ENCODE measurements around the gene TRO. TPM values are rescaled to one million over a fixed set of nuclear protein-coding genes. Genes with fewer than 3 reads are reported as not detected.

The TRO gene
- total RNA-seq, 1 experiment from 2014 or later = not detected

DNA sequence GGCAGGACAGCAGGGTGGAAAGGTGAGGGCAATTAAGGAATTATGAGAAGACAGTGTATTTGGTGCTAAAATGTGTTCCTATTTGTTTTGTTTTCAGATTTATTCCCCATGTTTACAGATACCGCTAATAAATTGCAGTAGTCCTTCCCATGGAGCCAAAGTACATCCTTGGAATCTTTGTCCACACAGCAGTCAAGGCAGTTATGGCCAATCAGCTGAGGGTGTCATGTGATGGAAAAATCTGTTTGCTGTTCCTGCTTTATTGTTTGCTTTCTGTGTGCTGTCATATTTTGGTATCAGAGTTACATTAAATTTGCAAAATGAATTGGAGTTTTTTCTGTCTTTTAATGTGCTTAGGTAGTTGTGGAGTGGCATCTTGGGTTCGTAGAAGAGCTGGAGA, 10.5 kb downstream of the TRO start:
- Histone ChIP-seq H3K9me3 (ENCODE audit: insufficient read depth, low read depth) (no peaks in the 10 kb centered on the region), H3F3A (ENCODE audit: insufficient read depth, low read depth) (no peaks in the 10 kb centered on the region), H3K4me2 (no peak overlapping the region), H3K27ac (no peak overlapping the region), H4K20me1 (ENCODE audit: insufficient read depth) (no peaks in the 10 kb centered on the region), H3K27me3 (ENCODE audit: insufficient read depth, low read depth) (no peaks in the 10 kb centered on the region), H2AFZ (no peak overlapping the region), H3K4me3 (no peak overlapping the region), H3K4me1 (replicated peaks; ENCODE audit: insufficient read depth) (no peaks in the 10 kb centered on the region), H3K9me2 (ENCODE audit: insufficient read depth) (no peaks in the 10 kb centered on the region), H3K36me3 (ENCODE audit: low read depth) (no peaks in the 10 kb centered on the region), H3K79me2 (ENCODE audit: low read depth) (no peaks in the 10 kb centered on the region)
- CTCF ChIA-PET = no interaction called here
- intact Hi-C loops (cut with micrococcal nuclease; ENCODE audit: unreplicated experiment) = no loop called here
- no TSS peak for BruUV-seq (replicated peaks)
- POLR2A ChIA-PET (ENCODE audit: unreplicated experiment) = no interaction called here
- no peak for DNase-seq
- TF ChIP-seq, protein P1, sequence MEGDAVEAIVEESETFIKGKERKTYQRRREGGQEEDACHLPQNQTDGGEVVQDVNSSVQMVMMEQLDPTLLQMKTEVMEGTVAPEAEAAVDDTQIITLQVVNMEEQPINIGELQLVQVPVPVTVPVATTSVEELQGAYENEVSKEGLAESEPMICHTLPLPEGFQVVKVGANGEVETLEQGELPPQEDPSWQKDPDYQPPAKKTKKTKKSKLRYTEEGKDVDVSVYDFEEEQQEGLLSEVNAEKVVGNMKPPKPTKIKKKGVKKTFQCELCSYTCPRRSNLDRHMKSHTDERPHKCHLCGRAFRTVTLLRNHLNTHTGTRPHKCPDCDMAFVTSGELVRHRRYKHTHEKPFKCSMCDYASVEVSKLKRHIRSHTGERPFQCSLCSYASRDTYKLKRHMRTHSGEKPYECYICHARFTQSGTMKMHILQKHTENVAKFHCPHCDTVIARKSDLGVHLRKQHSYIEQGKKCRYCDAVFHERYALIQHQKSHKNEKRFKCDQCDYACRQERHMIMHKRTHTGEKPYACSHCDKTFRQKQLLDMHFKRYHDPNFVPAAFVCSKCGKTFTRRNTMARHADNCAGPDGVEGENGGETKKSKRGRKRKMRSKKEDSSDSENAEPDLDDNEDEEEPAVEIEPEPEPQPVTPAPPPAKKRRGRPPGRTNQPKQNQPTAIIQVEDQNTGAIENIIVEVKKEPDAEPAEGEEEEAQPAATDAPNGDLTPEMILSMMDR (conservative IDR thresholded peaks at IDR 0.05) = no peak
- no peak for TF ChIP-seq EZH2 (IDR thresholded peaks at IDR 0.05; ENCODE audit: low read depth)

DNA sequence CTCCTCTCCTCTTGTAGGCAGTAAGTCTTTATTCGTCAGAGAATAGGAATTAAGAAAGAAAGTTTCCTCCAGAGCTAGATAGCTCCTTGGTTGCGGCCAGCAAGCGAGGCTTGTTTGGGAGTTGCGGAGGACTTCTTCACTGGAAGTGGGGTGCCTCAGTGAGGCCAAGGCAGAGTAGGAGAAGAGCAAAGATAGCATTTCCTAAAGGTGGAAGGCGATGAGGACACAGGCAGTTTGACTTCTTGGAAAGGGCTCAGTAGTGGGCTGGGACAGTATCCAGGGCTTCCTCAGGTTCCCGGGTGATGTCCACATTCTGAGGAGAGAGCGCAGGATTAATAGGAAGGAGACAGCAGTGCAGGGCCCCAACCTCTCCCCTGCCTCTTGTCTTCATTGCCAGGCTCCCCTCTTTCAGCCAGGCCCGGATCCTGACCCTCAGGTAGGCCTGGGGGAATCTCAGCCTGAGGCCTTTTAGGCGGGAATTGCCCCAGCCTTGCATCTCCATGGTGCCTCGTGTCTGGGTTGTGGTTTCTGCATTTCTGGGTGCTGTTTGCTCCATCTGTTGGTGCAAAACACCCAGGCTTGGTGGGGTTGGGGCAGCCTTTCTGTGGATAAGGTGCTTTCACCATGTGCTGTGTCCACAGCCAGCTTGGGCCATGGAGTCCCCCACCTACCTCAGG, 12.7 kb downstream of the TRO start:
- Histone ChIP-seq H3K9me2 (ENCODE audit: insufficient read depth) (no peaks in the 10 kb centered on the region), H3K4me3 (no peak overlapping the region), H3K4me2 (no peak overlapping the region), H3K27me3 (ENCODE audit: insufficient read depth, low read depth) (no peaks in the 10 kb centered on the region), H3K36me3 (ENCODE audit: low read depth) (no peaks in the 10 kb centered on the region), H3K4me1 (replicated peaks; ENCODE audit: insufficient read depth) (no peaks in the 10 kb centered on the region), H4K20me1 (ENCODE audit: insufficient read depth) (no peaks in the 10 kb centered on the region), H3K27ac (no peak overlapping the region), H3K79me2 (ENCODE audit: low read depth) (no peaks in the 10 kb centered on the region), H3F3A (ENCODE audit: insufficient read depth, low read depth) (no peaks in the 10 kb centered on the region), H3K9me3 (ENCODE audit: insufficient read depth, low read depth) (no peaks in the 10 kb centered on the region), H2AFZ (no peak overlapping the region)
- no TSS peak for BruUV-seq (replicated peaks)
- no peak for DNase-seq
- TF ChIP-seq, protein P1 (conservative IDR thresholded peaks at IDR 0.05) = no peak
- no peak for TF ChIP-seq EZH2 (IDR thresholded peaks at IDR 0.05; ENCODE audit: low read depth)
- ChIA-PET CTCF (no interaction called here), POLR2A (ENCODE audit: unreplicated experiment) (no interaction called here)
- intact Hi-C loops (cut with micrococcal nuclease; ENCODE audit: unreplicated experiment) = no loop called here

DNA sequence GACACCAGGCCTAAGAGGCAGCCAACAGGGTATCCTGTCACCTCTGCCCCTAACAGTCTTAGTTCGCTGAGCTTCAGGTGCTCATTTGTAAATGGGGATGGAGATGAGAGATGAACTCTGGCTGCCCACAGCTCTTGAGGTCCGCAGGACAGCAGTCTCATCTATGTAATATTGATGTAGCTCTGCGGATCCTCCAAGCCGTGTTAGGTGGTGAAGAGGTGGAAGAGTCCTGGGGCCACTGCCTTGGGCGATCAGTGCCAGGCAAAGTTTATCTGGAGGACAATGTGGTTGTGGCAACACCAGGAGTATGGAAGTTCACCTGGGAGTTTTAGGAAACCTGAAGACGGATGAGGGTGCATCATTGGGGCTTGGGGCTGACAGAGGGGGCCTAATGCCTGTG, 13.4 kb downstream of the TRO start:
- Histone ChIP-seq H3K4me1 (replicated peaks; ENCODE audit: insufficient read depth) (no peaks in the 10 kb centered on the region), H3F3A (ENCODE audit: insufficient read depth, low read depth) (no peaks in the 10 kb centered on the region), H3K4me3 (no peak overlapping the region), H3K9me3 (ENCODE audit: insufficient read depth, low read depth) (no peaks in the 10 kb centered on the region), H3K36me3 (ENCODE audit: low read depth) (no peaks in the 10 kb centered on the region), H3K27me3 (ENCODE audit: insufficient read depth, low read depth) (no peaks in the 10 kb centered on the region), H4K20me1 (ENCODE audit: insufficient read depth) (no peaks in the 10 kb centered on the region), H2AFZ (no peak overlapping the region), H3K27ac (no peak overlapping the region), H3K9me2 (ENCODE audit: insufficient read depth) (no peaks in the 10 kb centered on the region), H3K4me2 (no peak overlapping the region), H3K79me2 (ENCODE audit: low read depth) (no peaks in the 10 kb centered on the region)
- no TSS peak for BruUV-seq (replicated peaks)
- DNase-seq = no peak
- intact Hi-C loops (cut with micrococcal nuclease; ENCODE audit: unreplicated experiment) = no loop called here
- ChIA-PET CTCF (no interaction called here), POLR2A (ENCODE audit: unreplicated experiment) (no interaction called here)
- TF ChIP-seq, protein P1 (conservative IDR thresholded peaks at IDR 0.05) = no peak
- no peak for TF ChIP-seq EZH2 (IDR thresholded peaks at IDR 0.05; ENCODE audit: low read depth)

All from PC-9 (cell line).